ENCODE measurements around the gene BIRC2.
"Not testable (repeated sequence)": the region's sequence is repeated elsewhere in the genome, so short reads cannot be mapped to it uniquely, and the experiment has no call there.

BIRC2 gene

GRCh38 chr11:102317099-102317767 lies 29.8 kb upstream of the BIRC2 start, which contains the start of gene BIRC3:
Gene BIRC3, plus strand, starts transcription at chr11:102317484. Its CDS starts 7,026 bp downstream, at chr11:102324510.
- peaks cover 75% of the 10 kb centered on the region for H3K4me1 Mint-ChIP-seq (ENCODE audit: low read depth)
- H3K36me3 Mint-ChIP-seq = peaks cover 22% of the 10 kb centered on the region
- peak within 1 kb of the TSS; percentile 98 for H3K4me3 Mint-ChIP-seq
- no peaks in the 10 kb centered on the region for H3K9me3 Mint-ChIP-seq (ENCODE audit: low read depth)
- H3K27me3 Mint-ChIP-seq = no peaks in the 10 kb centered on the region
- peak within 1 kb of the TSS; percentile 98 for H3K27ac Mint-ChIP-seq

- peaks cover 75% of the 10 kb centered on the region for H3K4me1 Mint-ChIP-seq (ENCODE audit: low read depth)
- no peaks in the 10 kb centered on the region for H3K9me3 Mint-ChIP-seq (ENCODE audit: low read depth)
- peaks cover 23% of the 10 kb centered on the region for H3K36me3 Mint-ChIP-seq
- H3K27me3 Mint-ChIP-seq = no peaks in the 10 kb centered on the region
- H3K4me3 Mint-ChIP-seq = peak overlapping the region; percentile 98
- peak overlapping the region; percentile 98 for H3K27ac Mint-ChIP-seq
Measured at GRCh38 chr11:102317768-102318103, 29.3 kb upstream of the BIRC2 start.

- Mint-ChIP-seq H3K4me1 (ENCODE audit: low read depth) (peaks cover 72% of the 10 kb centered on the region), H3K36me3 (peaks cover 26% of the 10 kb centered on the region), H3K27me3 (no peaks in the 10 kb centered on the region), H3K4me3 (peak overlapping the region; percentile 98), H3K27ac (peak overlapping the region; percentile 98), H3K9me3 (ENCODE audit: low read depth) (no peaks in the 10 kb centered on the region)
Measured at GRCh38 chr11:102318469-102318868, 28.5 kb upstream of the BIRC2 start.

GRCh38 chr11:102319544-102319943 lies 27.5 kb upstream of the BIRC2 start:
- H3K36me3 Mint-ChIP-seq = peaks cover 27% of the 10 kb centered on the region
- no peaks in the 10 kb centered on the region for H3K9me3 Mint-ChIP-seq (ENCODE audit: low read depth)
- no peaks in the 10 kb centered on the region for H3K27me3 Mint-ChIP-seq
- peak overlapping the region; percentile 98 for H3K27ac Mint-ChIP-seq
- H3K4me1 Mint-ChIP-seq (ENCODE audit: low read depth) = peaks cover 74% of the 10 kb centered on the region
- peak overlapping the region; percentile 98 for H3K4me3 Mint-ChIP-seq

- Mint-ChIP-seq H3K4me3 (peak overlapping the region; percentile 98), H3K36me3 (peaks cover 27% of the 10 kb centered on the region), H3K9me3 (ENCODE audit: low read depth) (no peaks in the 10 kb centered on the region), H3K4me1 (ENCODE audit: low read depth) (peaks cover 72% of the 10 kb centered on the region), H3K27ac (peak overlapping the region; percentile 98), H3K27me3 (no peaks in the 10 kb centered on the region)
Measured at GRCh38 chr11:102320188-102320587, 26.8 kb upstream of the BIRC2 start.

- Mint-ChIP-seq H3K4me3 (peak overlapping the region; percentile 98), H3K27me3 (no peaks in the 10 kb centered on the region), H3K9me3 (ENCODE audit: low read depth) (no peaks in the 10 kb centered on the region), H3K36me3 (peaks cover 27% of the 10 kb centered on the region), H3K4me1 (ENCODE audit: low read depth) (peaks cover 67% of the 10 kb centered on the region), H3K27ac (peak overlapping the region; percentile 98)
Measured at GRCh38 chr11:102320679-102321078, 26.3 kb upstream of the BIRC2 start.

GRCh38 chr11:102322560-102322959 lies 24.5 kb upstream of the BIRC2 start:
- H3K4me1 Mint-ChIP-seq (ENCODE audit: low read depth) = peaks cover 64% of the 10 kb centered on the region
- H3K4me3 Mint-ChIP-seq = peak overlapping the region; percentile 80
- H3K9me3 Mint-ChIP-seq (ENCODE audit: low read depth) = no peaks in the 10 kb centered on the region
- no peaks in the 10 kb centered on the region for H3K27me3 Mint-ChIP-seq
- peaks cover 32% of the 10 kb centered on the region for H3K36me3 Mint-ChIP-seq
- H3K27ac Mint-ChIP-seq = peak overlapping the region; percentile 90

GRCh38 chr11:102323542-102324251 lies 23.3 kb upstream of the BIRC2 start:
- H3K27ac Mint-ChIP-seq = no peak overlapping the region
- peaks cover 28% of the 10 kb centered on the region for H3K36me3 Mint-ChIP-seq
- H3K4me3 Mint-ChIP-seq = no peak overlapping the region
- no peaks in the 10 kb centered on the region for H3K9me3 Mint-ChIP-seq (ENCODE audit: low read depth)
- H3K4me1 Mint-ChIP-seq (ENCODE audit: low read depth) = peaks cover 60% of the 10 kb centered on the region
- no peaks in the 10 kb centered on the region for H3K27me3 Mint-ChIP-seq

GRCh38 chr11:102325088-102325487 lies 21.9 kb upstream of the BIRC2 start:
- Mint-ChIP-seq H3K27ac (no peak overlapping the region), H3K27me3 (no peaks in the 10 kb centered on the region), H3K4me3 (no peak overlapping the region), H3K9me3 (ENCODE audit: low read depth) (no peaks in the 10 kb centered on the region), H3K36me3 (peaks cover 26% of the 10 kb centered on the region), H3K4me1 (ENCODE audit: low read depth) (peaks cover 55% of the 10 kb centered on the region)

- Mint-ChIP-seq H3K27me3 (no peaks in the 10 kb centered on the region), H3K36me3 (peaks cover 14% of the 10 kb centered on the region), H3K4me1 (ENCODE audit: low read depth) (peaks cover 36% of the 10 kb centered on the region), H3K27ac (no peak overlapping the region), H3K9me3 (ENCODE audit: low read depth) (no peaks in the 10 kb centered on the region), H3K4me3 (no peak overlapping the region)
Measured at GRCh38 chr11:102328748-102329147, 18.3 kb upstream of the BIRC2 start.

GRCh38 chr11:102330231-102330630 lies 16.8 kb upstream of the BIRC2 start:
- Mint-ChIP-seq H3K9me3 (ENCODE audit: low read depth) (no peaks in the 10 kb centered on the region), H3K4me1 (ENCODE audit: low read depth) (peaks cover 27% of the 10 kb centered on the region), H3K27me3 (no peaks in the 10 kb centered on the region), H3K36me3 (peaks cover 13% of the 10 kb centered on the region), H3K27ac (peak overlapping the region; percentile 81), H3K4me3 (no peak overlapping the region)

- Mint-ChIP-seq H3K9me3 (ENCODE audit: low read depth) (no peaks in the 10 kb centered on the region), H3K27ac (peak overlapping the region; percentile 56), H3K36me3 (peaks cover 10% of the 10 kb centered on the region), H3K4me3 (no peak overlapping the region), H3K4me1 (ENCODE audit: low read depth) (peaks cover 23% of the 10 kb centered on the region), H3K27me3 (no peaks in the 10 kb centered on the region)
Measured at GRCh38 chr11:102331341-102331740, 15.7 kb upstream of the BIRC2 start.

- Mint-ChIP-seq H3K36me3 (peaks cover 8% of the 10 kb centered on the region), H3K27me3 (no peaks in the 10 kb centered on the region), H3K4me1 (ENCODE audit: low read depth) (peaks cover 19% of the 10 kb centered on the region), H3K9me3 (ENCODE audit: low read depth) (no peaks in the 10 kb centered on the region), H3K27ac (peak overlapping the region; percentile 41), H3K4me3 (no peak overlapping the region)
Measured at GRCh38 chr11:102332611-102332994, 14.4 kb upstream of the BIRC2 start.

- no peaks in the 10 kb centered on the region for H3K36me3 Mint-ChIP-seq
- H3K27ac Mint-ChIP-seq = peak overlapping the region; percentile 58
- no peaks in the 10 kb centered on the region for H3K27me3 Mint-ChIP-seq
- no peaks in the 10 kb centered on the region for H3K9me3 Mint-ChIP-seq (ENCODE audit: low read depth)
- H3K4me3 Mint-ChIP-seq = no peak overlapping the region
- peaks cover 15% of the 10 kb centered on the region for H3K4me1 Mint-ChIP-seq (ENCODE audit: low read depth)
Measured at GRCh38 chr11:102338479-102339010, 8.5 kb upstream of the BIRC2 start.

- not testable (repeated sequence) for H3K27me3 Mint-ChIP-seq; H3K4me3 Mint-ChIP-seq; H3K9me3 Mint-ChIP-seq (ENCODE audit: low read depth); H3K36me3 Mint-ChIP-seq; H3K27ac Mint-ChIP-seq
- H3K4me1 Mint-ChIP-seq (ENCODE audit: low read depth) = peaks cover 29% of the 10 kb centered on the region
Measured at GRCh38 chr11:102341311-102341710, 5.7 kb upstream of the BIRC2 start.
